Measurements from ENCODE around the gene DBF4B. TPM values are rescaled to one million over a fixed set of nuclear protein-coding genes. Genes with fewer than 3 reads are reported as not detected.

The DBF4B gene
- total RNA-seq, 8 experiments from 2014 or later, result 2.8 to 20.0 (median 6.1) TPM

- 100% methylated on average over 1 of the region's 10 CpGs; no CpG with 5 or more reads in 6 of the 10 experiments for WGBS, 10 experiments
- in situ Hi-C loops (cut with MboI; ENCODE audit: low pct_unique_long_range_greater_than_20kb in 2 of 9, low sequenced_read_pairs in 9 of 9, unreplicated experiment in 9 of 9), result loop anchor here in 1 of 9 experiments (25.0 kb wide), 1 partner anchor 105 kb away; no protein-coding TSS in a partner anchor
- ATAC-seq (replicated peaks in 6 of 8), result no peak
- Histone ChIP-seq H3K4me3 (no peak overlapping the region), H3K27ac (no peak overlapping the region), H3K4me1 (replicated peaks in 1 of 2) (peaks cover 17 to 19% of the 10 kb centered on the region in 2 donors)
Measured at GRCh38 chr17:44757045-44757917, 48.8 kb downstream of the DBF4B start.

DNA sequence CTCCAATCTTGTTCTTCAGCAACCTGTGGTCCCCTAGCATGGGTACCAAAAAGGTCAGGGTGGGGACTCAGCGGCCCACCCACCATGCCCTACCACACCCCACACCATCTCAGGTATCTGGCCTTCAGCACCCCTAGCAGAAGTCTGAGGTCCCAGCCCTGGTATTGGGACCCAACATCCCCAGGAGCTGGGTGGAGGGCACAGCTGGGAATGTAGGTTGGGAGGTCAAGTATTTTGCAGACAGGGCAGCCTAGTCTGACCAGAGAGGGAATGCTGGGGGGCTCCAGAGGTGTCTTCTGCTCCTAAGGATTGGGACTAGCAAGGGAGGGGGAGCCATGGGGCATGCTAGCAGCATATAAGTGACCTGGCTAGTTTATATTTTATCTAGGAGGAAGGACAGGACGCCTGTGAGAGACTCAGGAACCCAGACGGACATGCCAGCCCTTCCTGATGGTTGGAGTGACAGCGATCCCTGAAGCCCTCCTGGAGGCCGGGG is 49.5 kb downstream of the DBF4B start:
- no peak overlapping the region for H3K27ac ChIP-seq
- H3K4me1 ChIP-seq (replicated peaks in 1 of 2), result peaks cover 17 to 19% of the 10 kb centered on the region in 2 donors
- no peak overlapping the region for H3K4me3 ChIP-seq
- ATAC-seq (replicated peaks in 6 of 8), result no peak
- WGBS, 10 experiments, result 37 to 80% (median 63%) methylated on average over 1 to 3 of the region's 5 CpGs; no CpG with 5 or more reads in 5 of the 10 experiments
- in situ Hi-C loops (cut with MboI; ENCODE audit: low pct_unique_long_range_greater_than_20kb in 2 of 9, low sequenced_read_pairs in 9 of 9, unreplicated experiment in 9 of 9), result loop anchor here in 1 of 9 experiments (25.0 kb wide), 1 partner anchor 104 kb away; no protein-coding TSS in a partner anchor

DNA sequence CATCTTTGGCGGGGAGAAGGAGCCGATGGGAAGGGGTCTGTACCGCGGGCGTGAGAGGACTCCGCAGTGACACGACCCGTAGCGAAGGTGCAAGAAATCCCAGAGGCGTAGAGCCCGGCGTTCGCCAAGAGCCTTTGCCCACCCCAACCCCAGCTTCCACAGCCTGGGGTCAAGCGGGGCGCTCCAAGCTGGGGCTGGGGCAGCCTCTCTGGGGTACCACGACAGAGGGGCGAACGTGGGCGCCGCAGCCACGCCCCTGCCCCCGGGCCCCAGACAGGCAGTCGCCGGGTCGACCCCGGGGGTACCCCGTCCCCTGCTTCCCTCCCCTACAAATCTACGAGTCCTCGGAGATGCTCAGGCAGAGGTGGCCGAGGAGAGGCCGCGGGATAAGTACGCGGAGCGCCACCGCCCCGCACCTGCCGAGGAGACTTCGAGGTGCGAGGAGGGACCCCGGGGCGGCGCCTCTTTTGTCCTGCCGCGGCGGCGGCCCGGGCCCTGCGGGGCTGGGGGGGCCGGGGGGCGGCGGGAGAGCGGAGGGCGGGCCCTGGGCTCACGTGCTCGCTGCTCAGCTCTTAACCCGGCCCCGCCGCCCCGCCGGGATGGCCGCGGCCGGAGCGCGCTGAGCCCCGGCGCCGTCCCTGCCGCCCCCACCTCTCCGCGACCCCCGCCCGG is 50.1 kb downstream of the DBF4B start, which contains the start of gene ADAM11:
ADAM11 (plus strand) TSS at position 575 of the 672 bp plus-strand sequence. CDS start 212 bp downstream, outside the sequence.
- ATAC-seq (replicated peaks in 6 of 8), result peak; percentile 69 to 86 (median 77)

GRCh38 chr17:44759086-44759915 is 50.8 kb downstream of the DBF4B start:
- peak overlapping the region; percentile 43 to 60 (median 54) for H3K4me3 ChIP-seq
- ATAC-seq (replicated peaks in 6 of 8), result peak; percentile 56 to 67 (median 64)
- WGBS, 10 experiments, result 17% methylated on average over 1 of the region's 60 CpGs; no CpG with 5 or more reads in 9 of the 10 experiments
- in situ Hi-C loops (cut with MboI; ENCODE audit: low pct_unique_long_range_greater_than_20kb in 2 of 9, low sequenced_read_pairs in 9 of 9, unreplicated experiment in 9 of 9), result loop anchor here in 1 of 9 experiments (25.0 kb wide), 1 partner anchor 103 kb away; no protein-coding TSS in a partner anchor
- H3K4me1 ChIP-seq (replicated peaks in 1 of 2), result peaks cover 17 to 19% of the 10 kb centered on the region in 2 donors
- peak overlapping the region in 1 of 2 donors; percentile 61 for H3K27ac ChIP-seq

More for the DNA sequence above, 50.1 kb downstream of the DBF4B start, which contains the start of gene ADAM11:
- 20% methylated on average over 3 of the region's 74 CpGs; no CpG with 5 or more reads in 9 of the 10 experiments for WGBS, 10 experiments
- in situ Hi-C loops (cut with MboI; ENCODE audit: low pct_unique_long_range_greater_than_20kb in 2 of 9, low sequenced_read_pairs in 9 of 9, unreplicated experiment in 9 of 9), result loop anchor here in 1 of 9 experiments (25.0 kb wide), 1 partner anchor 104 kb away; no protein-coding TSS in a partner anchor
- peak within 1 kb of the TSS; percentile 43 to 60 (median 54) for H3K4me3 ChIP-seq
- H3K27ac ChIP-seq, result peak within 1 kb of the TSS in 1 of 2 donors; percentile 61
- H3K4me1 ChIP-seq (replicated peaks in 1 of 2), result peaks cover 17 to 19% of the 10 kb centered on the region in 2 donors

- ATAC-seq (replicated peaks in 6 of 8), result no peak
- no CpG with 5 or more reads among the region's 3 CpGs for WGBS, 10 experiments
- peak overlapping the region; percentile 43 to 60 (median 54) for H3K4me3 ChIP-seq
- peaks cover 17 to 19% of the 10 kb centered on the region in 2 donors for H3K4me1 ChIP-seq (replicated peaks in 1 of 2)
- in situ Hi-C loops (cut with MboI; ENCODE audit: low pct_unique_long_range_greater_than_20kb in 2 of 9, low sequenced_read_pairs in 9 of 9, unreplicated experiment in 9 of 9), result loop anchor here in 1 of 9 experiments (25.0 kb wide), 1 partner anchor 102 kb away; no protein-coding TSS in a partner anchor
- H3K27ac ChIP-seq, result peak overlapping the region in 1 of 2 donors; percentile 61
Measured at GRCh38 chr17:44759916-44760243, 51.4 kb downstream of the DBF4B start.

DNA sequence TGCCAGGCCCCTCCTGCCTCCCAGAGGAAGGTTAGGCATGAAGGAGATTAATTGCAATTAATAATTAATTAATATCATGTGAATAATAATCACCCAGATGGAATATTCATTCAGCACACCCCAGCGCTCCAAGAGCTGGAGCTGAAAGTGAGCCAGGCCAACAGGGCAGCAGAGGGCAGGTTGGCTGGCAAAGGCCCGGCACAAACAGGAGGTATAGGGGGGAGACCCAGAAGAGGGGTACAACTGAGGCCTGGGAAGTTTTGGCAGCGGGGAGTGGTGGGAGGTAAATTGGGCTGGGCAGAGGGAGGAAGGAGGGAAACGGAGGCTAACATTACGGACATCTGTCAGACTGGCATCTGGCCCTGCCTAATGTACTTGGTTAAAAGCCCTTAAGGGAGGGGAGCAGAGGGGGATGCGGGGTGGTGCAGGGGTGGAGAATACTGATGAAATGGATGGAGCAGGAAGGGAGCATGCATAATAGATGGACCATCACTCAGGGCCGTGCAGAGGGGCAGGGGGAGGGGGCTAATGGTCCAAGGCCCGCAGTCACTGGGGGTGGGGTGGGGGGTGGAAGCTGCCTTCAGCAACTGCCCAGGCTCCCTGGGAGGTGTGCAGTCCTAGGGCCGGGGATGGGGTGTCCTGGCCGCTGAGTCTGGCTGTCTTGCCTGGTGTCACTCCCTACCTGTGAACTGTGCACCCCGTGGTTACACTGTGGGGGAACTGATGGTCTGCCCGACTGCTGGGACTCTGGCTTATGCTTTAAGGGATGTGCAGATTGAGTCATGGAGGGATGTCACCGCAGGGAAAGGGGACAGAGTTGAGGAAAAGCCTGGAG is 52.2 kb downstream of the DBF4B start:
- H3K4me3 ChIP-seq, result no peak overlapping the region
- ATAC-seq (replicated peaks in 6 of 8), result peak in 5 of 8 experiments; percentile 7 to 47 (median 17)
- WGBS, 10 experiments, result 17 to 100% (median 80%) methylated on average over 1 to 3 of the region's 13 CpGs; no CpG with 5 or more reads in 5 of the 10 experiments
- no peak overlapping the region for H3K27ac ChIP-seq
- in situ Hi-C loops (cut with MboI; ENCODE audit: low pct_unique_long_range_greater_than_20kb in 2 of 9, low sequenced_read_pairs in 9 of 9, unreplicated experiment in 9 of 9), result loop anchor here in 1 of 9 experiments (25.0 kb wide), 1 partner anchor 102 kb away; no protein-coding TSS in a partner anchor
- H3K4me1 ChIP-seq (replicated peaks in 1 of 2), result peaks cover 17 to 19% of the 10 kb centered on the region in 2 donors

DNA sequence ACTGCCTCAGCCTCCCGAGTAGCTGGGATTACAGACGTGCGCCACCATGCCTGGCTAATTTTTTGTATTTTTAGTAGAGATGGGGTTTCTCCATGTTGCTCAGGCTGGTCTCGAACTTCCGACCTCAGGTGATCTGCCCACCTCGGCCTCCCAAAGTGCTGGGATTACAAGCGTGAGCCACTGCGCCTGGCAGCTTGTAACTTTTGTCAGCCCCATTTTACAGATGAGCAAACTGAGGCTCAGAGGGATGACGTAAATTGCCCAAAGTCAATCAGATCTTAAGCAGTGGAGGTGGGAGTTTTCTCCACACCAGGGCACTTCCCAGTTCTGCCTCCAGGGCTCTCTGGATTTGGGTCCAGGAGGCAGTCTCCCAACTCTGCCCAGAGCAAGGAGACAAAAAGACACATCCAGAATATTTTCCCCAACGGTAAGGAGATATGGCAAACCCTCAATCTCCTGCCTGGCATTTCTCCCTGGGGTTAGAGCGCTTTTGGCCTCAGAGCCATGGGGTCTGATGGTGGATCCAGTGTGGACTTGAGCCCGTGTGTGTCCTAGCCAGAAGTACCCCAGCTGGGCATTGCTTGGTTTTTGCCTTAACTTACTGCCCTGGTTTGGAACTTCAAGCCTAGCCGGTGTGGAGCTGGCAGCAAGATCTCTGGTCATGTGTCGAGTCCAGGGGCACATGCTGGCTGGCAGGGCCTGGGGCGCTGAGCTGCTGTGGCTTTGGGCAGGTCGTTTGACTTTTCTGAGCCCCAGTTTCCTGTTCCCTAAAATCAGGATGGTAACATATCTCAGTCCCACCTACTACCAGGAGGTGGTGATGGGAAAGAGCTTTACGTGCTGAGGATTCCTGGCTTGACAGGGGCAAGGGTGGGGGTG is 53.7 kb downstream of the DBF4B start:
- Histone ChIP-seq H3K4me3 (no peak overlapping the region), H3K27ac (no peak overlapping the region), H3K4me1 (replicated peaks in 1 of 2) (peaks cover 17 to 19% of the 10 kb centered on the region in 2 donors)
- no peak for ATAC-seq (replicated peaks in 6 of 8)
- WGBS, 10 experiments, result 23 to 94% (median 77%) methylated on average over 2 to 12 of the region's 17 CpGs; no CpG with 5 or more reads in 1 of the 10 experiments
- in situ Hi-C loops (cut with MboI; ENCODE audit: low pct_unique_long_range_greater_than_20kb in 2 of 9, low sequenced_read_pairs in 9 of 9, unreplicated experiment in 9 of 9), result loop anchor here in 1 of 9 experiments (25.0 kb wide), 1 partner anchor 100 kb away; no protein-coding TSS in a partner anchor

DNA sequence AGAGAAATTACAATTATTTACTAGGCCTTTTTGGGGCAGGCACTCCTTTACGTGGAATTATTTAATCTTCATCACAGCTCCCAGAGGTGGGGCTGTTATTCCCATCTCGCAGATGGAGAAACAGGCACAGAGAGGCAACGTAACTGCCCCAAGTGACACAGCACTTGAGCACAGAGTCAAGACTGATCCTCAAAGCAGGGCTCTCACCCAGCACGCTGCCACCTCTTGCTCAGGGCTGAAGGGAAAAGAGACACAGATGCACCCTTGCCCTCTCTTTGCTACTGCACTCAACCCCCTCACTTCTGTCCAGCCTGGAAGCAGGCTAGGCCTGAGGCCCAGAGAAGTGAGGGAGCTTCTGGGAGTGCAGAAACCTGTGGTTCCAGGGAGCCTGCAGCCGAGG is 54.7 kb downstream of the DBF4B start:
- no peak overlapping the region for H3K27ac ChIP-seq
- no peak overlapping the region for H3K4me3 ChIP-seq
- 0 to 100% (median 90%) methylated on average over 1 to 2 of the region's 5 CpGs; no CpG with 5 or more reads in 6 of the 10 experiments for WGBS, 10 experiments
- peaks cover 17 to 19% of the 10 kb centered on the region in 2 donors for H3K4me1 ChIP-seq (replicated peaks in 1 of 2)
- ATAC-seq (replicated peaks in 6 of 8), result no peak
- in situ Hi-C loops (cut with MboI; ENCODE audit: low pct_unique_long_range_greater_than_20kb in 2 of 9, low sequenced_read_pairs in 9 of 9, unreplicated experiment in 9 of 9), result loop anchor here in 1 of 9 experiments (25.0 kb wide), 1 partner anchor 99 kb away; no protein-coding TSS in a partner anchor

DNA sequence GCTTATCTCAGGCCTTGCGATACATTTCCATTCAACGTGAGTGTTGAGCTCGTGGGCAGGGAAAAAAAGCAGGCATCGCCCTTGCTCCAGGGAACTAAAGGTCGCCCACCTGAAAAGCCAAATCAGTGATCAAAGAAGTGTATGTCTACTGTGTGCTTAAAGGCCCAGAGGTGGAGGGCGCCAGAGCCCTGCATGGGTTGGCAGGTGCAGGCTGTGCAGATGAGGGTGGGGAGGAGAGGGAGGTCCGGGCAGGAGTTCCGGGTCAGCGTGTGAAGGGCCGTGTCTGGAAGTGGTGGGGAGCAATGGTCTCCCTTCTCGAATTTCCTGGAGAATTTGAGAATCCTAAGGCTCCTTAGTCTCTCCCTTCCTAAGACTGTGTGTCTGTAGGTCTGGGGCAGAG is 57.5 kb downstream of the DBF4B start:
- Histone ChIP-seq H3K4me3 (no peak overlapping the region), H3K27ac (no peak overlapping the region), H3K4me1 (replicated peaks in 1 of 2) (peaks cover 3% of the 10 kb centered on the region in 2 donors)
- ATAC-seq (replicated peaks in 6 of 8), result no peak
- in situ Hi-C loops (cut with MboI; ENCODE audit: low pct_unique_long_range_greater_than_20kb in 2 of 9, low sequenced_read_pairs in 9 of 9, unreplicated experiment in 9 of 9), result loop anchor here in 1 of 9 experiments (25.0 kb wide), 1 partner anchor 96 kb away; no protein-coding TSS in a partner anchor
- 40 to 100% (median 70%) methylated on average over 1 to 5 of the region's 11 CpGs; no CpG with 5 or more reads in 4 of the 10 experiments for WGBS, 10 experiments

- no peaks in the 10 kb centered on the region for H3K4me1 ChIP-seq (replicated peaks in 1 of 2)
- no peak overlapping the region for H3K4me3 ChIP-seq
- no peak overlapping the region for H3K27ac ChIP-seq
- 0 to 65% (median 50%) methylated on average over 2 to 5 of the region's 8 CpGs; no CpG with 5 or more reads in 7 of the 10 experiments for WGBS, 10 experiments
- ATAC-seq (replicated peaks in 6 of 8), result peak in 1 of 8 experiments; percentile 5
- in situ Hi-C loops (cut with MboI; ENCODE audit: low pct_unique_long_range_greater_than_20kb in 2 of 9, low sequenced_read_pairs in 9 of 9, unreplicated experiment in 9 of 9), result loop anchor here in 1 of 9 experiments (25.0 kb wide), 1 partner anchor 96 kb away; no protein-coding TSS in a partner anchor
Measured at GRCh38 chr17:44766409-44767038, 58.1 kb downstream of the DBF4B start.
